ENCODE results near the gene SLC35F6.

The SLC35F6 gene

GRCh38 chr2:26727641-26728561, 36.2 kb upstream of the SLC35F6 start:
- no peak overlapping the region for H3K27ac ChIP-seq
- in situ Hi-C loops (cut with HindIII; ENCODE audit: low pct_ligation_motif_present, low sequenced_read_pairs): no loop called here
- no peak overlapping the region for H3K4me3 ChIP-seq (ENCODE audit: low read depth, low read length)
- no peak for DNase-seq
- TF ChIP-seq, protein P1, sequence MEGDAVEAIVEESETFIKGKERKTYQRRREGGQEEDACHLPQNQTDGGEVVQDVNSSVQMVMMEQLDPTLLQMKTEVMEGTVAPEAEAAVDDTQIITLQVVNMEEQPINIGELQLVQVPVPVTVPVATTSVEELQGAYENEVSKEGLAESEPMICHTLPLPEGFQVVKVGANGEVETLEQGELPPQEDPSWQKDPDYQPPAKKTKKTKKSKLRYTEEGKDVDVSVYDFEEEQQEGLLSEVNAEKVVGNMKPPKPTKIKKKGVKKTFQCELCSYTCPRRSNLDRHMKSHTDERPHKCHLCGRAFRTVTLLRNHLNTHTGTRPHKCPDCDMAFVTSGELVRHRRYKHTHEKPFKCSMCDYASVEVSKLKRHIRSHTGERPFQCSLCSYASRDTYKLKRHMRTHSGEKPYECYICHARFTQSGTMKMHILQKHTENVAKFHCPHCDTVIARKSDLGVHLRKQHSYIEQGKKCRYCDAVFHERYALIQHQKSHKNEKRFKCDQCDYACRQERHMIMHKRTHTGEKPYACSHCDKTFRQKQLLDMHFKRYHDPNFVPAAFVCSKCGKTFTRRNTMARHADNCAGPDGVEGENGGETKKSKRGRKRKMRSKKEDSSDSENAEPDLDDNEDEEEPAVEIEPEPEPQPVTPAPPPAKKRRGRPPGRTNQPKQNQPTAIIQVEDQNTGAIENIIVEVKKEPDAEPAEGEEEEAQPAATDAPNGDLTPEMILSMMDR (IDR thresholded peaks at IDR 0.05; ENCODE audit: low read depth, low read length, missing control alignments): peak; percentile 14
- H3K27me3 ChIP-seq (replicated peaks): peaks cover 17% of the 10 kb centered on the region
- no peaks in the 10 kb centered on the region for H3K36me3 ChIP-seq (replicated peaks)

GRCh38 chr2:26729311-26729710, 34.8 kb upstream of the SLC35F6 start:
- H3K27me3 ChIP-seq (replicated peaks): peaks cover 17% of the 10 kb centered on the region
- no peak overlapping the region for H3K4me3 ChIP-seq (ENCODE audit: low read depth, low read length)
- in situ Hi-C loops (cut with HindIII; ENCODE audit: low pct_ligation_motif_present, low sequenced_read_pairs): no loop called here
- no peak for DNase-seq
- H3K36me3 ChIP-seq (replicated peaks): no peaks in the 10 kb centered on the region
- no peak overlapping the region for H3K27ac ChIP-seq
- TF ChIP-seq, protein P1 (IDR thresholded peaks at IDR 0.05; ENCODE audit: low read depth, low read length, missing control alignments): no peak

GRCh38 chr2:26730549-26731344, 33.3 kb upstream of the SLC35F6 start:
- Histone ChIP-seq H3K27ac (no peak overlapping the region), H3K27me3 (replicated peaks) (peaks cover 17% of the 10 kb centered on the region), H3K36me3 (replicated peaks) (no peaks in the 10 kb centered on the region), H3K4me3 (ENCODE audit: low read depth, low read length) (no peak overlapping the region)
- no peak for DNase-seq
- in situ Hi-C loops (cut with HindIII; ENCODE audit: low pct_ligation_motif_present, low sequenced_read_pairs): no loop called here
- TF ChIP-seq, protein P1 (IDR thresholded peaks at IDR 0.05; ENCODE audit: low read depth, low read length, missing control alignments): no peak

DNA sequence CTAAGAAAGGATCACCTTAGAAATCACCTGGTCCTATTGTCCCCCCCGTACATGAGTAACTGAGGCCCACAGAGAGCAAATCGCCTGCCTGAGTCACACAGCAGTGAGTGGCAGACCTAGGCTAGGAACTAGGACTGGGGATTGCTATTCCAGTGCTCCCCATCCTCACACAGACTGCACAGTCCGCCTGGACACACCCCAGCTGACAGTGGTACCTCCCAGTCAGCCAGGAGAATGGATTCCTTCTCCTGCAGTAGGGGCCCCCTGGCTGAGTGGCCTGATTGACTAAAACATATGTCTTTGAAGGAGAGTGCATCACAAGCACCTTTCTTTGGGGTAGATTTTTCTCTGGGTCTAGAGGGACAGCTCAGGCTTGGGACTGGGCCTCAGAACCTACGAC, 32.4 kb upstream of the SLC35F6 start:
- TF ChIP-seq, protein P1 (IDR thresholded peaks at IDR 0.05; ENCODE audit: low read depth, low read length, missing control alignments): no peak
- H3K27me3 ChIP-seq (replicated peaks): peaks cover 17% of the 10 kb centered on the region
- H3K36me3 ChIP-seq (replicated peaks): no peaks in the 10 kb centered on the region
- in situ Hi-C loops (cut with HindIII; ENCODE audit: low pct_ligation_motif_present, low sequenced_read_pairs): no loop called here
- no peak overlapping the region for H3K27ac ChIP-seq
- no peak for DNase-seq
- no peak overlapping the region for H3K4me3 ChIP-seq (ENCODE audit: low read depth, low read length)

DNA sequence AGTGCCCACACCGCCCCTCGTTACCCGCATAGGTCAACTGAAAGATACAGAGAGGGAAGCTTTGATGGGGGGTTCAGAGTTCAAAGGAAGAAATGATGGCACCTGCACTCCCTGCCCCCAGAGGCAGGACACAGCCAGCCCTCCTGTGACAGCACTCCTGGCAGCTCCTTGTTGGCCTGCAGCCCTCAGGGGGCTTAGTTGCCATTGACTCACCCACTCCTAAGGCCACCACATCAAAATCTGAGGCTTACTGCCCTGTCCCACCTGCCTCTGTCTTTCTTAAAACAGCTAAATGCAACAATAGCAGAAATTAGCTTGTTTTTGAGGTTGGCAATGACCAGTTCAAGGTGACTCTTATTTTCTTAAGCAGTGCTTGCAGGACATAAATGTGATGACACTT, 31.6 kb upstream of the SLC35F6 start:
- in situ Hi-C loops (cut with HindIII; ENCODE audit: low pct_ligation_motif_present, low sequenced_read_pairs): no loop called here
- TF ChIP-seq, protein P1 (IDR thresholded peaks at IDR 0.05; ENCODE audit: low read depth, low read length, missing control alignments): no peak
- H3K36me3 ChIP-seq (replicated peaks): no peaks in the 10 kb centered on the region
- no peak for DNase-seq
- no peak overlapping the region for H3K27ac ChIP-seq
- peaks cover 17% of the 10 kb centered on the region for H3K27me3 ChIP-seq (replicated peaks)
- no peak overlapping the region for H3K4me3 ChIP-seq (ENCODE audit: low read depth, low read length)
